NB4 (cell line): ENCODE measurements around the gene MPND.

Experiments
- POLR2A ChIP-seq: IDR thresholded peaks from 2 replicates; pipeline ENCODE4 v1.6.1; 2011; ENCODE audit warnings: mild to moderate bottlenecking; ENCODE audit not compliant: insufficient read length; ENCODE audit errors: extremely low read depth
- TF ChIP-seq, protein P1 (sequence below): IDR thresholded peaks from one replicate; pipeline ENCODE4 v1.5.1; 2012; ENCODE audit warnings: low read depth, low read length
- TF ChIP-seq, protein P2 (sequence below): IDR thresholded peaks from 2 replicates; pipeline ENCODE4 v1.6.1; 2011; ENCODE audit warnings: low read depth, low read length

DNA sequence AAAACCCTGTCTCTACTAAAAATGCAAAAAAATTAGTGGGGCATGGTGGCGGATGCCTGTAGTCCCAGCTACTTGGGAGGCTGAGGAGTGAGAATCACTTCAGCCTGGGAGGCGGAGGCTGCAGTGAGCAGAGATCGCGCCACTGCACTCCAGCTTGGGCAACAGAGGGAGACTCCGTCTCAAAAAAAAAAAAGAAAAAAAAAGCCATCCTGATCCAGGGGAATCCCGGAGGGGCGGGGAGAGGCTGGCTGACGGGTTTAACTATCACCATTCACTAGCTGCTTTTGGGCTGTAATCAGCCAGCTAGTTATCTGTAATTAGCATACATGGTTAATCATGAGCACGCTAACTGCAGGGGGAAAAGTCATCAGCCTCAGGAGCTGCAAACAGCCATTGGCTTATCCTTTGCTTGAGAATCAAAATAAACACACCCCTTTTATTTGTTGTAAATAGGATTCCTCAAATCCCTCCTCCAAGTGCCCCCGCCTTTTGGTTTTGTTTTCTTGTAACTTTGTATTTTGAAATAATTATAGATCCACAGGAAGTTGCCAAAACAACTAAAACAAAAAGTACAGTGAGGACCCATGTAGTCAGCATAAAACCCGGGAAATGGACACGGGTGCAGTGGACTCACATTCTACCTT lies 29.4 kb upstream of the MPND start:
- TF ChIP-seq, protein P1, sequence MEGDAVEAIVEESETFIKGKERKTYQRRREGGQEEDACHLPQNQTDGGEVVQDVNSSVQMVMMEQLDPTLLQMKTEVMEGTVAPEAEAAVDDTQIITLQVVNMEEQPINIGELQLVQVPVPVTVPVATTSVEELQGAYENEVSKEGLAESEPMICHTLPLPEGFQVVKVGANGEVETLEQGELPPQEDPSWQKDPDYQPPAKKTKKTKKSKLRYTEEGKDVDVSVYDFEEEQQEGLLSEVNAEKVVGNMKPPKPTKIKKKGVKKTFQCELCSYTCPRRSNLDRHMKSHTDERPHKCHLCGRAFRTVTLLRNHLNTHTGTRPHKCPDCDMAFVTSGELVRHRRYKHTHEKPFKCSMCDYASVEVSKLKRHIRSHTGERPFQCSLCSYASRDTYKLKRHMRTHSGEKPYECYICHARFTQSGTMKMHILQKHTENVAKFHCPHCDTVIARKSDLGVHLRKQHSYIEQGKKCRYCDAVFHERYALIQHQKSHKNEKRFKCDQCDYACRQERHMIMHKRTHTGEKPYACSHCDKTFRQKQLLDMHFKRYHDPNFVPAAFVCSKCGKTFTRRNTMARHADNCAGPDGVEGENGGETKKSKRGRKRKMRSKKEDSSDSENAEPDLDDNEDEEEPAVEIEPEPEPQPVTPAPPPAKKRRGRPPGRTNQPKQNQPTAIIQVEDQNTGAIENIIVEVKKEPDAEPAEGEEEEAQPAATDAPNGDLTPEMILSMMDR = no peak
- no peak for TF ChIP-seq POLR2A
- TF ChIP-seq, protein P2, sequence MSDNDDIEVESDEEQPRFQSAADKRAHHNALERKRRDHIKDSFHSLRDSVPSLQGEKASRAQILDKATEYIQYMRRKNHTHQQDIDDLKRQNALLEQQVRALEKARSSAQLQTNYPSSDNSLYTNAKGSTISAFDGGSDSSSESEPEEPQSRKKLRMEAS = no peak
